DMS53 (cell line): ENCODE data around the gene RNF141.

ENCODE experiments used
- DNase-seq: peaks from one replicate; lab custom pipeline; 2025; lab: John Stamatoyannopoulos, UW

Gene RNF141

GRCh38 chr11:10522921-10523320, 18.1 kb downstream of the RNF141 start:
- DNase-seq, result no peak

GRCh38 chr11:10522276-10522675, 18.7 kb downstream of the RNF141 start:
- DNase-seq, result no peak

DNA sequence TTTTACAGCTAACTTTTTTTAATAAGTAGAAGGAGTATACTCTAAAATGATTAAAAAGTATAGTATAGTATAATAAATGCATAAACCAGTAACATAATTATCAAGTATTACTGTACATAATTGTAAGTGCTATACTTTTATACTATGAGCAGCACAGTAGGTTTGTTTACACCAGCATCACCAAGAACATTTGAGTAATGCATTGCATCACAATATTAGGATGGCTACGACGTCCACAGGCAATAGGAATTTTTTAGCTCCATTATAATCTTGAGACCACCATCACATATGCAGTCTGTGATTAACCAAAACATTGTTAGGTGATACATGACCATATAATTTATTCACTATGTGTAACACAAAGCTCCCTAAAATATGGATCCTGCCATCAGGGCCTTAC, 20.4 kb downstream of the RNF141 start:
- DNase-seq, result no peak

DNA sequence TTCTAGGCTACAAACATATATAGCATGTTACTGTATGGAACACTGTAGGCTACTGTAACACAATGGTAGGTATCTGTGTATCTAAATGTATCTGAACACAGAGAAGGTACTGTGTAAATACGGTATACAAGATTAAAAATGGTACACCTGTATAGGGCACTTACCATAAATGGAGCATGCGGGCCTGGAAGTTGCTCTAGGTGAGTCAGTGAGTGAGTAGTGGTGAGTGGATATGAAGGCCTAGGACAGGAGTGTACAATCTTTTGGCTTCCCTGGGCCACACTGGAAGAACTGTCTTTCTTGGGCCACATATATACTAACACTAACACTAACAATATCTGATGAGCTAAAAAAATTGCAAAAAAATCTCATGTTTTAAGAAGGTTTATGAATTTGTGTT, 21.4 kb downstream of the RNF141 start:
- DNase-seq, result no peak

DNA sequence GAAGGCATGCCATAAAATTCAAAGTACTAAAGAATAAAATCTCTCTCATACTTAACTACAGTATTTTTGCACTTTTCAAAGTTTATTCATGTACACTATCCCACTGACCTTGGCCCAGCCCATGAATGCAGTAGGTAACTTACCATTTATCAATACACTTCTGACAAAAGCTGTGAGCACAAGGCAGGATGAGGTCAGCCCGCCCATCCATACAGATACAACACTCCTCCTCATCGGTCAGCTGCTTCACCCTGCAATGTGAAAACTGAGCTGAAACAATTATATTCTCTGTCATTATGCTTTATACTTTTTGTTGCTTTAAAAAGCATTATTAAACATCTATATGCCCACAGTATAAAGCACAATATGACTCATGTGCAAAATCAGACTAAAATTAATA, 22.1 kb downstream of the RNF141 start:
- DNase-seq, result no peak

- no peak for DNase-seq
These were observed 22.9 kb downstream of the RNF141 start for GRCh38 chr11:10518123-10518522.

DNA sequence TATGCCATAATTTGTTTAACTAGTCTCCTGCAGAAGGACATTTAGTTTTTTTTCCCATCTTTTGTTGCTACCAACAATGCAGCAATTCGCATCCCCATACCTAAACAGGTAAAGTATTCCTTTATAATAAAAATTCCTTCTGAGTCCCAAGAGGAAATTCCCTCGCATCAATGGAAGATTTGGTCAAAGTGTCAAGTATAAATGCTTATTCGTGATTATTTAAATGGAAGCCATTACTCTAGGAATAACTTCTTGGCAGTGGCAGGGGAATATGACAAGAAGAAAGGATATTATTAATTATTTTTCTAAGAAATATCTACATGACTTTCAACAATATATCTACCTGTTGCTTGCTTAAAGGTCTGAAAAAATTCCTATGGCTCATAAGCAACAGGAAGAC, 25.6 kb downstream of the RNF141 start:
- no peak for DNase-seq

GRCh38 chr11:10514709-10515108, 26.3 kb downstream of the RNF141 start:
- DNase-seq, result no peak

- DNase-seq, result peak; percentile 52
These were observed 26.8 kb downstream of the RNF141 start for GRCh38 chr11:10514202-10514601.

DNA sequence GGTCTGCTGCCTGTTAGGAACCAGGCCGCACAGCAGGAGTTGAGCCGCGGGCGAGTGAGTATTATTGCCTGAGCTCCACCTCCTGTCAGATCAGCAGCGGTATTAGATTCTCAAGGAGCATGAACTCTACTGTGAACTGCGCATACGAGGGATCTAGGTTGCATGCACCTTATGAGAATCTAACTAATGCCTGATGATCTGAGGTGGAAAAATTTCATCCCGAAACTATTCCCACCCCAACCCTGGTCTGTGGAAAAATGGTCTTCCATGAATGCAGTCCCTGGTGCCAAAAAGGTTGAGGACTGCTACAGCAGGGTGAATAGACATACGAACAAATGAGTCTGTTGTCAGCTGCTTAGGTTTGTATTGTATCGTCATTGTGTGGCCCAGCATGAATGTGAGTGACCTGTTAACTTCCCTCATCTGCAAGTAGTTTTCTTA, 29.8 kb downstream of the RNF141 start:
- no peak for DNase-seq

- DNase-seq, result no peak
These were observed 35.0 kb downstream of the RNF141 start for GRCh38 chr11:10506008-10506370.

GRCh38 chr11:10505278-10506007, 35.5 kb downstream of the RNF141 start:
- no peak for DNase-seq

DNA sequence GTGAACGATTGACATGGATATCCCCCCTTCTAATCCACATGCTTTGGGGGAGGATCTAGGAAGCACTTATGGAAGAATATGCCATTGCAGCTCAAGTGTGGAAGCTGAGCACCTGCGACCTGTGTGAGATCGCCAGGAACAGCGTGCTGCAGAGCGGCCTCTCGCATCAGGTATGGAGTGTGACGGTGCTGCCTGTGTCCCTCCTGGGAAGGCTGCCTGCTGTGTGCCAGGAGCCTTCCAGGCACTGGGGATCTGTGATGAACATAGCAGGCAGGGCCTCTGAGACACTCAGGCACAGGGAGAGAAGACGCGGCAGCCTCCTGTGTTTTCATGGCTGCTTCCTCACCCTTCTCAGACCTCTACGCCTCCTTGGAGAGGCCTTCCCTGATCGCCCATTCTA, 36.5 kb downstream of the RNF141 start:
- DNase-seq, result no peak

- no peak for DNase-seq
These were observed 37.1 kb downstream of the RNF141 start for GRCh38 chr11:10503777-10504480.

DNA sequence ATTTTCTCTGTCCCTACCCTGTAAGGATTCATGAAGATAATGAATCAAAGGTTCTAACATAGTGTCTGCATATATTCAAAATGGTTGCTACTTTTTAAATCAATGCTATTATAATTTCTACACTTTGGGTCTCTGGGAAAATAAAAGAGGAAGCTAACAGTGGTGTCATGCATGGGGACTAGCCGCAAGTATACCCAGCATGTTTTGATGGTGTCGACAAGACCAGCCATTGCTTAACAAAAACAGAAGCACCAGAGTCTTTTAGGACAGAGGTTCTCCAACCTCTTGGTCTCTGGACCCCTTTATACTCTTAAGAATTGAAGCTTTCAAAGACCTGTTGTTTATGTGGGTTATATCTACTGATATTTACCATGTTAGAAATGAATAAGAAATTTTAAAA, 37.8 kb downstream of the RNF141 start:
- DNase-seq, result no peak

- DNase-seq, result no peak
These were observed 38.2 kb downstream of the RNF141 start for GRCh38 chr11:10502770-10503169.

- no peak for DNase-seq
These were observed 38.8 kb downstream of the RNF141 start for GRCh38 chr11:10502065-10502680.

DNA sequence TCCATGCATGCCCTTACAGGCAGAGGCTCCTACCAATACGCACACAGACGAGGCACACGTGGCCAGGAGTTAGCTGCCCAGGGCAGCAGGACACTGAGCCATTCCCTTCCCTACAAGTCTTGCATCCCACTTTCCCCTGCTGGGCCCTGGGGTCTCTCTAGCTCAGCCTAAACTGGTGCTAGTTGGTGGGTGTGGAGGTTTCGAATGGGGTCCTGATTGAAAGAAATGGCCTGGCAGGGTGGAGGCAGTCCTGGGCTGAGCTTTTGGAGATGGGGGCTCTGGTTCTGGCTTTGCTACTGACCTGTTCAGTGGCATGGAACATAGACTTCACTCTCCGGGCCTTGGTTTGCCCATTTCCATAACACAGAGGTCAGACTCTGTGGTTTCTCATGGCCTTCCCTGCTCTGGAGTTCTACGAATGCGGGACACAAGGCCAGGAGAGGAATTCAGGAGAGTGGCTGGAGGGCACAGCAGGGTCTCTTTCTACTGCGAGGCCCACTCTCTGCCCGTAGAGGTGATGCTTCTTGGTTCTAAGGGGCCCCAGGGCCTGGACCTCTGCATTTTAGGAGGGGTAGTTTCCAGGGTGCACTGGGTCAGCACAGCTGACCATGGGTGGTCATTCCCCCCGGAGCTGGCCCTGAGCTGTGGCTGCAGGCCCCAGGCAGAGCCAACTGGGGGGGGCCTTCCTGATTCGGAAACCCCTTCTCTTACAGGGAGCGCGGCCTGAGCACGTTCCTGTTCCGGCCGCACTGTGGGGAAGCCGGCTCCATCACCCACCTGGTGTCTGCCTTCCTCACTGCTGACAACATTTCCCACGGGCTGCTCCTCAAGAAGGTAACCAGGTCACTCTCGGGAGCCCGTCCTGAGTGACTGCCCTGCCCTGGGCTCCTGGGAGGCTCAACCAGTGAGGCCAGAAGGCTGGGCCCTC, 40.0 kb downstream of the RNF141 start:
- DNase-seq, result no peak

DNA sequence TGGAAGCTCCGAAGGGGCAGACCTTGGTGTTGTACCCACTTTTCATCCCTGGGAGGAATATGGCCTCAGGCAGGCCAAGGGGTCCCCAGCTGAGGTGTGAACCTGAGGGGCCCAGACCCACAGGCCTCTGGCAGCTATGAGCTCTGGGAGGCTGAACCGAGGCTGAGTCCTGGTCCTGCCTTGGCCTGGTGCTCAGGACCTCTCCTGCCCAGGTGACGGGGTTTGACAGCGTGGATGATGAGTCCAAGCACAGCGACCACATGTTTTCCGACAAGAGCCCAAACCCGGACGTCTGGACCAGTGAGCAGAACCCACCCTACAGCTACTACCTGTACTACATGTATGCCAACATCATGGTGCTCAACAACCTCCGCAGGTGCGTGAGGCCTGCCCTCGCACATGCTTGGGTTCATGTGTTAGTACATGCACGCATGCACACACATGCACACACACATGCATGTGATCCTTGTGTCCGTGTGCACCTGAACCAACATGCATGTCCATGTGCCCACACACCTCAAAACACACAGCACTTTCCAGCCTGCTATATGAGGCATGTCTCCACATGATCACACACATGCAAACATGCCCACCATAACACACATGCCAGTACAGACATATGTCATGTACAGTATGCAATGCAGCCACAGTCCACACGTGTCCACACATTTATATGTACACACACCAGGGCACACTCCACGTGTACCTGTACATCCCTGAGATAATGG, 40.9 kb downstream of the RNF141 start:
- DNase-seq, result no peak

GRCh38 chr11:10499452-10499851, 41.5 kb downstream of the RNF141 start:
- no peak for DNase-seq

DNA sequence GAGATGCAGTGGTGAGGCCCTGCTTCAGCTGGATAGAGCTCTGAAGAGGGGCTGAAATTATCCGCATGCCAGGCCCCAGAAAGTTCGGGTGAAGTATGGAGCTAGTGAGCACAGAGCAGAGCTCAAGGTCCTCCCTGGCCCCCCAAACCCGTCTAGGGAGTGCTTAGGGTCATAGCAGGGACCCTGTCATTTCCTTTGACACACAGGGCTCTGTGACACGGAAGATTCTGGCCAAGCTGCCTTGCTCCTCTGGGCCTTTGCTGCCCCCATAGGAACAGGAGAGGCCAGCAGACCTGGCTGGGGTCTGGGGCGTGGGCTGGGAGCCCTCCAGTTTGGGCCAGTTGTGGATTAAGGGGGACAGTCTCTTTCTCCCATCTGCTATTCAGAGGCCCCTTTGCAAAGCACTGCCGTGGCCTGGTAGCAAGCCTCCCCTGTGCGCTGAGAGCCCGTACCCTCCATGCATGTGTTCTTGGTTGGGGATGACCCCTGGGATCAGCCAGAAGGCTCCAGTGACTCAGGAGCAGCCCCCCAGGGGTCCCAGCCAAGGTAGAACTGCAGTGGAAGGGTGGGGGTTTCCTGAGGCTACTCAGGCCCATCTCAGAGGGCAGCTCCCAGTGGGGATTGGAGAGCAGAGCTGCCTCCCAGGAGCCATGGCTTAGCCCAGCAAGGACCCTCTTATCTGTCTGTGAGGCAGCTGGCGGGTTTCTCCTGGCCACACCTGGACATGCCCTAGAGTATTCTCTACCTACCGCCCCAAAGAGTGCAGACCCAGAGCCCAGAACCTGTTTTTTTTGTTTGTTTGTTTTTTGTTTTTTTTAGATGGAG, 42.3 kb downstream of the RNF141 start:
- no peak for DNase-seq
